ENCODE data around the gene EDEM3.

Gene EDEM3

GRCh38 chr1:184677344-184677743 lies 77.3 kb downstream of the EDEM3 start:
- no peak for FAIRE-seq

DNA sequence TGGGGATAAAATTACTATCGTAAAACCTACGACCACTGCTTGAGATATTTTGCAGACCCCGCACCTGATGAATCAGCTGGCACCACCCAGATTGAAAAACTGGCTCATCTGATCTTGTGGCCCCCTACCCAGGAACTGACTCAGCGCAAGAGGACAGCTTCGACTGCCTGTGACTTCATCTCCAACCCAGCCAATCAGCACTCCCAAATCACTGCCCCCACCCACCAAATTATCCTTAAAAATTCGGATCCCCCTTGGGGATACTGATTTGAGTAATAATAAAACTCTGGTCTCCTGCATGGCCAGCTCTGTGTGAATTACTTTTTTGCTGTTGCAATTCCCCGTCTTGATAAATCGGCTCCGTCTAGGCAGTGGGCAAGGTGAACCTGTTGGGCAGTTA lies 81.4 kb downstream of the EDEM3 start:
- FAIRE-seq = no peak
- no peak for DNase-seq (ENCODE audit: insufficient read length, low spot score)

More at GRCh38 chr1:184677344-184677743, 77.3 kb downstream of the EDEM3 start:
- DNase-seq (ENCODE audit: insufficient read length, low spot score) = no peak

GRCh38 chr1:184672013-184672726 lies 82.5 kb downstream of the EDEM3 start:
- DNase-seq (ENCODE audit: insufficient read length, low spot score) (no peak), FAIRE-seq (no peak)

DNA sequence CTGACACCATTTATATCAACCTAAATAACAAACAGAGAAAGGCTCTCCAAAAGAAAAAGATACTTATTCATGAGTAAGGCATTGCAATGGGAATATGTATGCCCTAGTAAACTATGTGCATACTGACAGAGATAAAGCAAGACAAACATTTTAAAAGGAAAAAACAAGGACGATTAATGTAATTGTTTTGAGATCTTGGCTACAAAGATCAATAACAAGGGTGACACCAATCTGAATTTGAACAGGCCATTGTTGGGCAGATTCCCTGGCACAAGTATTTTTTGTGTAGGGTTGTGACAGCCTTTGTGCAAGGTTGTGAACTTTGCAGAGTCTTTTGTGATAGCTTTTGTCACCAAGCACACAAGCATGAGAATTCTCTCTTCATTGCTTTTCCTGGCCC lies 85.3 kb downstream of the EDEM3 start:
- no peak for FAIRE-seq

DNA sequence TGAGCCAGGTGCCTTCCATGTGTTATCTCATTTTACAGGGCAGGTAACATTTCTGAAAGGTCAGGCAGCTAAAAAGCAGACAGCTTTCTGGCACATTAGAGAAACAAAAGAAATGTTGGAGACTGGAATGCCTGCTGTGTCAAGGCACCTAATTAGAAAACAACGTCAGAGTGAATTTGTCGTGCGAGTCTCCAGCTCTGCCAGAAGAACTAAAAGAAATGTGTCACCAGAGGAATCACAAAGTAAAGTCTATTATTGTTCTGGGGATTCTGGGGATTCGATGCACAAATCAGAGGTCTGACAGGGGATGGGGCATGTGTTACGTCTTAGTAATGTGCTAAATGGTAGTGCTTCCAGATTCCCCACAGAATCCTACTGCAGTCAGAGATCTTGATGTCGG lies 89.3 kb downstream of the EDEM3 start:
- FAIRE-seq = no peak
- no peak for DNase-seq (ENCODE audit: insufficient read length, low spot score)

More for the DNA sequence above, 85.3 kb downstream of the EDEM3 start:
- DNase-seq (ENCODE audit: insufficient read length, low spot score) = no peak

DNA sequence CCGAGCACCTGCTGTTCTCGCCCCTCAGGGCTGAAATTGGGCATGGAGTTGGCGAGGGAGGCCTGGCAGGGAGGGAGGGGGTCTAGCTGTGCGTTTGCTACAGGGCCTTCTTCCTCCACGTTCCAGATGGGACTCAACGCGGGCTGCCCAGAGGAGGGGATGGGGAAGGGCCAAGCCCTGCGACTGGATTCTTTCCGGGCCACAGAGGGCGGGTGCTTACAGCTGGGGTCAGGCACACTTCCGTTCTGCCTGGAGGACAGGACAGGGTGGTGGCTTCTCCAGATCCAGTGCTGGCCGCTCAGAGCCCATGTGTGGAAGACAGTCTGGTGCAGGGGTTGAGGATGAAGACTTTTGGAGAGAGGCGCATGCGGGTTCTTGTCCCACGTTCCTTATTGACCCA lies 90.0 kb downstream of the EDEM3 start:
- no peak for DNase-seq (ENCODE audit: insufficient read length, low spot score)
- no peak for FAIRE-seq

DNA sequence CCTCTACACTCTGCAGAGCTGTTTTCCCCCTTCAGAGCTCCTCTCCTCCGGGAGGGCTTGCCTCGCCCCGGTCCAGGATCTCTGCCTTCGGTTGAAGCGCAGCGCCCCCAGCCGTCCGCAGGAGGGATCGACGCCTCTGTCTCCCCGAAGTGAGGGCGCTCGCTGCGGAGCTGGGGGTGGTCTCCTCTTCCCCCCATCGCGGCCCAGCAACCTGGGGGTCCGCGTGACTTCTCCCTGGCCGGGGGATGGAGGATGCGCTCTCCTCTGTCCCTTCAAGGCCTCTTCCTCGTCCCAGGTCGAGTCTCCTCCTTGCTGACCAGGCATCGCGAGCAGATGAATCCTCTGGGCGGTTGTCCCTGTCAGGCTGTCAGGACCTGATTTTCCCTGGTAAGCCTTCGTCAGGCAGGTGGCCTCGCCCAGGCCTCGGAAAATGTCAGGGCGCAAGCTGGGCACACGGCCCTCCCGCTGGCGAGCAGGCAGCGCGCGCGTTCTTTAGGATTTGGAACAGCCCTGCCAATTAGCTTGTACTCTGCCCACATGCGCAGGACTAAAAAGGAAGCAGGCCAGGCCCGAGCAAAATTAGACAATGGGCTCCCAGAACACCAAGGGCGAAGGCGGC lies 90.5 kb downstream of the EDEM3 start:
- FAIRE-seq (no peak), DNase-seq (ENCODE audit: insufficient read length, low spot score) (peak; percentile 61)

- no peak for FAIRE-seq
- no peak for DNase-seq (ENCODE audit: insufficient read length, low spot score)
Measured at GRCh38 chr1:184661801-184662200, 92.9 kb downstream of the EDEM3 start.

- no peak for FAIRE-seq
Measured at GRCh38 chr1:184660462-184661191, 94.0 kb downstream of the EDEM3 start.

DNA sequence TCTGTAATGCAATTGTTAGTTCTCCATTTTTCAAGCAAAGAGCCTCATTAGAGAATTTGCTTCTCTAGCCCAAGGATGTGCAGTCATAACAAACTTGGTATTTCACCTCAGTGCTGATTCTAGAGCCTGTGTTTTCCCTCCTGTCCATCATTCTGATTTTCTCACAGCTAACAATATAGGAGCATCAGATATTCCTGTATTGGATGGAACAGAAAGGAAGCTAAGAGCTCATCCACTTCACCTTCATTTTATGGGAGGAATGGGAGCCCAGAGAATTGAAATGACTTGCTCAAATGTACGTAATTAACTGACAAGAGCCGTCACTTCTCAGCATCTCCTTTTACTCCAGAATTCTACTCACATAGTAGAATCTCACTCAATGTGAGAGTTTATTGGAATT lies 96.6 kb downstream of the EDEM3 start:
- DNase-seq (ENCODE audit: insufficient read length, low spot score) = no peak
- FAIRE-seq = no peak

More at GRCh38 chr1:184660462-184661191, 94.0 kb downstream of the EDEM3 start:
- DNase-seq (ENCODE audit: insufficient read length, low spot score) = no peak

DNA sequence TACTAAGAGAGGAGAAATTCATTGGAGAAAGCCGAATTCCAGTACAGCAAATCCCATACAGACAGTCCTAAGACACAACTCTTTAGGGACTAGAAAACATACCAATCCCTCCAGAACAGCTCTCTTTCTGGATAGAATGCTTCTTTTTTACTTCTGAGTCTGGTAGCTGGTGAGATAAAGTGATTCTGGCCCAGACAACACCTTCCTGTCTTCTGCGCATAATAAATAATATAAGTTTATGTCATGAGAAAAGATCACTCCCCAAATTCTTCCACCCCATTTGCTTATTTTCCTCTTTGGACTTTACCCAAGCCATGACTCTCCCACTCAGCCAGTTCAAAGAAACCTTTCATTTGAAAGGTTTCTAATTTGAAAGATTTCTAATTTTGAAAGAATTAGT lies 98.4 kb downstream of the EDEM3 start:
- DNase-seq (ENCODE audit: insufficient read length, low spot score) (no peak), FAIRE-seq (no peak)

DNA sequence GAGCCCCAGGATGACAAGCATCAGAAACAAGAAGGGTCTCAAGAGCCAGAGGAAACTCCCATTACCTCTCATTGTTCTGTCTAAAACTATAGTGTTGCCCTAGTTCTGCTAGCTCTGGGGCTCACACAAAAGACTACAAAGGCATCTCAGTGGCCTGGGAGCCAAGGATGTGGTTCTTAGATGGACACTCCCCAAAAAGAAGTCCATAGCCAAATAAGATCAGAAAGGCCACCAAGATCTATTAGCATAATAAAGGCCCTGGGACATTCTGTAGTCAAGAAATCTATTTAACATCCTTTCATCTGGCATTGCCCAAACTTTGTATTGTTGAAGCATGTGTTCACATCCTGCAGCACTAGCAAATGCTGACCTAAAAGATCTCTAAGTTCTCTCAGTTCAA lies 99.5 kb downstream of the EDEM3 start:
- no peak for DNase-seq (ENCODE audit: insufficient read length, low spot score)

DNA sequence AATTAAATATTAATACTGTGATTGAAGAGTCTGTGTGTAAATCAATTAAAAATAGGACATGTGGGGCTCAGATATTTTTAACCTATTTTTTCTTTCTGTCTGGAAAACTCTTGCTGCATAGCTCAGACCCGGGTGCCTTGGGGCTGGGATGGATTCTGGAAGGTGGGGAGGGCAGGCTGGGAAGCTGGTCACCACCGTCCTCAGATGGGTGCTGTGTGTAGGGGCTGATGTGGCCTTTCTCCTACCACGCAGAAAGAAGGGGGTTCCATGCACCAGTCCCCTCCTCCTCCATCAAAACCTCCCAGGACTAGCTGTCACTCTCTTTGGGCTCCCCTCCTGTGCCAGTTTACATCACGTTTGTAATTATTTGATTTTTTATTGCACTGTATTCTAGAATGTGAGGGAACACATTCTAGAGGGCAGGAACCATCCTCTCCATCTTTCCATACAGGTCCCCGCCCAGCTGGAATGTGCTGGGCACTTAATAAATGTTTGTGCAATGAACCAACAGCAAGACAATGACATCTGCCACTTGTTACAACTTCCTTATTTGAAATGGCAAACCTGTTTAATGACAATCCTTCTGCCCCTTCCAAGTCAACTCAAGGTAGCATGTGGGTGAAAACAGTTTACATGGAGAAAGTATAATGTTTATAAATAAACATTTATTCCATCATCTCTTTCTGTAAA lies 104.3 kb downstream of the EDEM3 start:
- DNase-seq (ENCODE audit: insufficient read length, low spot score) = no peak
- FAIRE-seq = no peak

More for the DNA sequence above, 99.5 kb downstream of the EDEM3 start:
- FAIRE-seq = no peak

GRCh38 chr1:184649451-184649888 lies 105.2 kb downstream of the EDEM3 start:
- DNase-seq (ENCODE audit: insufficient read length, low spot score) = no peak
- no peak for FAIRE-seq

DNA sequence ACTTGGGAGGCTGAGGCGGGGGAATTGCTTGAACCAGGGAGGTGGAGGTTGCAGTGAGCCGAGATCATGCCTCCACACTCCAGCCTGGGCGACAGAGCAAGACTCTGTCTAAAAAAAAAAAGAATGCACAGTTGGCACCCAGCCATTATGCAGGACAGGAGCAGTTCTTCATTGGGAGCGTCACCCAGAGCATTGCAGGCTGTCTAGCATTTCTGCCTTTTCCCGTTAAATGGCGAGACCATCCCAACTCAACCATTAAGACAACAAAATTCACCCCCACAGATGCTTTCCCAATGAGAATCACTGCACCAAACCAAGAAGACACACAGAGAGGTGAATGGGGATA lies 105.8 kb downstream of the EDEM3 start:
- FAIRE-seq (no peak), DNase-seq (ENCODE audit: insufficient read length, low spot score) (no peak)

DNA sequence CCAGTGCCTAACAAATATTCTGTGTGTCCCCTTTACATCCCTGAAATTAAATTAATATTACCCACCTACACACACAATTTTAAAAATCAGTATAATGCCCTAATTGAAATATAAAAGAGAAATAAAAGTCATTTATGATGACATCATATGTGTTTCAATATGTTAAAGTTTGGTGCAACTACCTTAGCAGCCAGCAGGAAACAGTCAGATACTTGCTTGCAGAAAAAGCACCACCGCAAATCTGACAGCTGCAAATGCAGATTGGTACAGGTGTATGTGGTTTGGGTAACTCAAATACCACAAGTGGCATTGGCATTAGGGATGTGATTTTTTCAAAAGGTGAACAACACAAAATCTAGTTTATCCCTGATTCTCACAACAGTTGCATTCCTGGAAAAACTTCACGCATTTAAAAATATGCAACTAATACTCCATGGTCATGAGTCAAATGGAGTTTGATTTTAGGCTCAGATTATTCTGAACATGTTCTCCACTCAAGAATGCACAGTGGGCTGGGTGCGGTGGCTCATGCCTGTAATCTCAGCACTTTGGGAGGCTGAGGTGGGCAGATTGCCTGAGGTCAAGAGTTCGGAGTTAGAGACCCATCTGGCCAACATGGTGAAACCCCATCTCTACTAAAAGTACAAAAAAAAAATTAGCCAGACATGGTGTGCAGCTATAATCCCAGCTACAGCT lies 106.3 kb downstream of the EDEM3 start:
- no peak for FAIRE-seq
- no peak for DNase-seq (ENCODE audit: insufficient read length, low spot score)

- DNase-seq (ENCODE audit: insufficient read length, low spot score) (no peak), FAIRE-seq (no peak)
Measured at GRCh38 chr1:184647471-184647870, 107.2 kb downstream of the EDEM3 start.

- FAIRE-seq = no peak
- DNase-seq (ENCODE audit: insufficient read length, low spot score) = no peak
Measured at GRCh38 chr1:184646824-184647223, 107.8 kb downstream of the EDEM3 start.

GRCh38 chr1:184646178-184646701 lies 108.4 kb downstream of the EDEM3 start:
- DNase-seq (ENCODE audit: insufficient read length, low spot score) (no peak), FAIRE-seq (no peak)

DNA sequence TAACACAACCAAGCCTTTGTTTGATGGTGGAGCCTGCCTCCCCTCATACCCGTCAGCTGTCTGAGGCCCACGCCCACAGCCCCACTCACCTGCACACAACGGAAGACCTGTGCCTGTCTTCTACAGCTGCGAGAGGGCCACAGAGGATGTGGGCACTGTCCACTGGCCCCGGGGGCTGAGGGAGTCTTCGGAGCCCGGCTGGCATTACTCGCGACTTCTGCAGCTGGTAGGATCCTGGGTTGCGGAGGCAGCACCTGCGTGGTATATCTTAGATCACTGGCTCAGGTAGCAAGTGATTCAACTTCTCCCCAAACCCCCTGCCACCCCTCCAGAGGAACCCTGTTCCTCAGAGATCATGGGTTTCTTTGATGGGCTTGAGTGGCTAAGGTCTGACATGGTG lies 109.9 kb downstream of the EDEM3 start:
- DNase-seq (ENCODE audit: insufficient read length, low spot score) (no peak), FAIRE-seq (no peak)
